Measurements from ENCODE around the gene KIFC3. TPM values are rescaled to one million over a fixed set of nuclear protein-coding genes. Genes with fewer than 3 reads are reported as not detected.

The KIFC3 gene
- total and polyA plus RNA-seq, 11 donors, result 46.1 to 105 (median 65.6) TPM

GRCh38 chr16:57752203-57752580, 50.1 kb downstream of the KIFC3 start:
- H3K4me3 ChIP-seq, result no peak overlapping the region
- no peaks in the 10 kb centered on the region for H3K9me3 ChIP-seq
- ATAC-seq (no peak), DNase-seq (peak in 1 of 5 donors; percentile 54)
- no peaks in the 10 kb centered on the region for H3K27me3 ChIP-seq
- peaks cover 0 to 44% (median 5%) of the 10 kb centered on the region in 9 donors for H3K36me3 ChIP-seq
- no peak overlapping the region for H3K27ac ChIP-seq
- WGBS, 4 donors, result 80 to 85% (median 81%) methylated on average over 3 to 6 of the region's 6 CpGs
- intact Hi-C loops (cut with DNase I), result loop anchor here in 2 of 10 donors (10.0 kb wide), 2 partner anchors 243 to 253 kb away; partner anchors contain the start of genes USB1 (in 1 of the 2) and ZNF319 (in 1 of the 2)
- TF ChIP-seq CTCF (IDR thresholded peaks at IDR 0.05) (no peak), POLR2A (IDR thresholded peaks at IDR 0.05) (no peak)
- peaks cover 0 to 7% (median 1%) of the 10 kb centered on the region in 12 donors for H3K4me1 ChIP-seq

DNA sequence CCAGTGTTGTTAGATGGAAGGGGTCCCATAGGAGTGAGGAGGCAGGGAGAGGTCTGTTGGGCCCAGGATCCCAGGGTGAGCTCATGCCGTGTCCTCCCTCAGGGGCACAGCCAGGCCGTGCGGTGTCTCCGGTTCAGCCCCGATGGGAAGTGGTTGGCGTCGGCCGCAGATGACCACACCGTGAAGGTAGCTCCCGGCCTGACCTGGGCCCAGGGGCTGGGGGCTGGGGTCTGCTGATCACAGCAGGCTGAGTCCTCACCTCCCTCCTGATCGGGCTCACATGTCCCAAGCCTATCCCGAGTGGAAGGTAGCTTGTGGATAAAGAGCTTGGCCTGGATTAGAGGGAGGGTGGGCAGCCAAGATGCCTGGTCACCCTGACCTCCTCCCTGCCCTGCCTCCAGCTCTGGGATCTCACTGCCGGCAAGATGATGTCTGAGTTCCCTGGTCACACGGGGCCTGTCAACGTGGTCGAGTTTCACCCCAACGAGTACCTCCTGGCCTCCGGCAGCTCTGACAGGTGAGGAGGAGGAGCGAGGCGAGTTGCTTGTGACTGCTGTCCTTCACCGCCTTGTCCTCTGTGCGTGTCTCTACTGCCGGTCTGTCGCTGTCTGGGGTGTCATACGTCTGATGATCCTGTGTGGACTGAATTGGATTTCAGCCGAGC, 50.6 kb downstream of the KIFC3 start:
- ATAC-seq, result no peak
- H3K4me1 ChIP-seq, result peaks cover 0 to 3% (median 0%) of the 10 kb centered on the region in 12 donors

DNA sequence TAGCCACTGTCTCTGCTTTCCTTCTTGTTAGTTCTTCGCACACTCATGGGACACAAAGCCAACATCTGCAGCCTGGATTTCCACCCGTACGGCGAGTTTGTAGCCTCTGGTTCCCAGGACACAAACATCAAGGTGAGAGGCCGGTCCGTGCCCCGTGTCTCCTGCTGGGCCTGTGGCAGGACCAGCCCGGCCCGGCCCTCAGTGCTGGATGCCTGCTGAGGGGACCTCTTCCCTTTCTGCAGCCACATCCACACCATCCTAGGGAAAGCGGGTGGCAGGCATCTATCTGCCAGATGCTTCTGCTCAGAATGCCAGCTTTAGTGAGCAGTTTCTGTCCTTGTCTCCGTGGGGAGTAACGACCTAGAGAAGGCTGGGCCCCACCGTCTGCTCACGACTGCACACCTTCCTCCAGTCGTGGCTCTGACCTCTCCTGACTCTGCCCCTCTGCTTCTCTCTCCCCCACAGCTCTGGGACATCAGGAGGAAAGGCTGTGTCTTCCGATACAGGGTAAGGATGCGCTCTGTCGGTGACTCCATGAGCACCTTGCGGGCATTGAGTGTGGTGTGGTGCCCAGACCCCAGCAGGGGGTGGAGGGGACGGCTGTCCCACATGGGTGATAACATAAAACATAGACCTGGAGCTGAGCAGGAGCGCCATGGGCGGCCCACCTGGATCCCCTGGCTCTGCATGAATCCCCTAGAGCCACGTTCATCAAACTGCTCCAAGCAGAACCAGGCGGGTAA, 51.3 kb downstream of the KIFC3 start:
- no peaks in the 10 kb centered on the region for H3K9me3 ChIP-seq
- ATAC-seq (no peak), DNase-seq (peak in 1 of 5 donors; percentile 47)
- no peak overlapping the region for H3K27ac ChIP-seq
- H3K27me3 ChIP-seq, result no peaks in the 10 kb centered on the region
- intact Hi-C loops (cut with DNase I), result loop anchor here in 2 of 10 donors (10.0 kb wide), 2 partner anchors 244 to 254 kb away; partner anchors contain the start of genes USB1 (in 1 of the 2) and ZNF319 (in 1 of the 2)
- TF ChIP-seq CTCF (IDR thresholded peaks at IDR 0.05) (no peak), POLR2A (IDR thresholded peaks at IDR 0.05) (no peak)
- 93 to 94% (median 94%) methylated on average over 23 to 24 of the region's 24 CpGs for WGBS, 4 donors
- H3K4me1 ChIP-seq, result peaks cover 0 to 3% (median 0%) of the 10 kb centered on the region in 12 donors
- H3K4me3 ChIP-seq, result no peak overlapping the region
- H3K36me3 ChIP-seq, result peaks cover 0 to 39% (median 5%) of the 10 kb centered on the region in 9 donors

More for the DNA sequence above, 50.6 kb downstream of the KIFC3 start:
- Histone ChIP-seq H3K27me3 (no peaks in the 10 kb centered on the region), H3K27ac (no peak overlapping the region), H3K9me3 (no peaks in the 10 kb centered on the region), H3K36me3 (peaks cover 0 to 44% (median 5%) of the 10 kb centered on the region in 9 donors), H3K4me3 (no peak overlapping the region)
- no peak for TF ChIP-seq POLR2A (IDR thresholded peaks at IDR 0.05)
- no peak for TF ChIP-seq CTCF (IDR thresholded peaks at IDR 0.05)
- DNase-seq, result peak in 2 of 5 donors; percentile 17 to 51
- intact Hi-C loops (cut with DNase I), result loop anchor here in 2 of 10 donors (10.0 kb wide), 2 partner anchors 243 to 253 kb away; partner anchors contain the start of genes USB1 (in 1 of the 2) and ZNF319 (in 1 of the 2)
- 84 to 90% (median 88%) methylated on average over 17 to 26 of the region's 26 CpGs for WGBS, 4 donors

Measured in heart left ventricle (tissue), 16 donors.